Measurements from ENCODE around the gene SYT7.

The SYT7 gene

GRCh38 chr11:61579676-61580270 lies 1.1 kb downstream of the SYT7 start:
- 14% methylated on average over 12 of the region's 14 CpGs for WGBS
- H3K9ac ChIP-seq (ENCODE audit: low read depth, low read length), result no peak overlapping the region
- H3K4me1 ChIP-seq (ENCODE audit: insufficient read depth, low read length), result peaks cover 21% of the 10 kb centered on the region
- no peaks in the 10 kb centered on the region for H3K36me3 ChIP-seq (ENCODE audit: insufficient read depth, low read length)
- H3K9me3 ChIP-seq (ENCODE audit: insufficient read depth, low read depth, low read length), result no peaks in the 10 kb centered on the region
- peaks cover 41% of the 10 kb centered on the region for H3K27me3 ChIP-seq (ENCODE audit: insufficient read depth, low read length)
- no peak overlapping the region for H3K27ac ChIP-seq (ENCODE audit: low read depth, low read length)
- peak overlapping the region; percentile 57 for H3K4me3 ChIP-seq (ENCODE audit: low read length)

DNA sequence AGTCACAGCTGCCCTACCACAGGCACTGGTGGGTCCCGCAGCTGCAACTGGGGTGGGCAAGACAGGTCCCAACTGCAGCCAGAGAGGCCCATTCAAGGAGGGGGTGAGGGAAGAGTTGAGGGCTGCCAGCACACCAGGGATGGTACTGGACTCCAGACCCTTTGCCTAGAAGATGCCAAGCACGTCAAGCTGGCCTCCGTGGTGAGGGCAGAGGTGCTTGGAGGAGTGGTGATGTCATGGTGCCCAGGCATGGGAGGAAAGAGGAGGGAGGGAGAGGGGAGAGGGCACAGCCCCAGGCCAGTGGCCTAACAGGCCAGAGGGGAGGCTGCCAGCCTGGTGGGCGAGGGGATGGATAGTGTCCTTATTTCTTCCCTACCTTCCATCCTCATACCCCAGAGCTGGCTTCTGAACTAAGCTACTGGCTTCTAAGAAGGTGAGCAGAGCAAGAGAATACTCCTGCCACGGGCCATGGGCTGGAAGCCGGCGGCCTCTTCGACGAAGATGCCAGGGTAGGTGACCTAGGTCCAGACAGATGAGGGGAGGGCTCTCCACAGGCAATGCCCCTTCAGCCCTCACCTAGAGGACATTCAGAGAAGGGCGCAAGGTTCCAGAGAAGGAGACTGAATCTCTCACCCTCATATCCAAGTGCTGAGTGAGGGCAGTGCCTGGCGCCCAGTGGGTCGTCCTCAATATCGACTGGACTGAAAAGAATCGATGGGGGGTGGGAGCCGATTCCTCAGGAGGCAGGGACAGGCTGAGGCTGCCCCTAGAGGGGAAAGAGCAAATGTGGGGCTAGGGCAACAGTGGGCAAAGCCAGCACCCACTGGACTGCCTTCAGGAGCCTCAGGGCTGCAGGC lies 1.8 kb downstream of the SYT7 start:
- Histone ChIP-seq H3K4me3 (ENCODE audit: low read length) (peak overlapping the region; percentile 57), H3K27me3 (ENCODE audit: insufficient read depth, low read length) (peaks cover 41% of the 10 kb centered on the region), H3K36me3 (ENCODE audit: insufficient read depth, low read length) (no peaks in the 10 kb centered on the region), H3K4me1 (ENCODE audit: insufficient read depth, low read length) (peaks cover 21% of the 10 kb centered on the region), H3K9me3 (ENCODE audit: insufficient read depth, low read depth, low read length) (no peaks in the 10 kb centered on the region), H3K27ac (ENCODE audit: low read depth, low read length) (no peak overlapping the region), H3K9ac (ENCODE audit: low read depth, low read length) (no peak overlapping the region)
- 69% methylated on average over 14 of the region's 15 CpGs for WGBS

DNA sequence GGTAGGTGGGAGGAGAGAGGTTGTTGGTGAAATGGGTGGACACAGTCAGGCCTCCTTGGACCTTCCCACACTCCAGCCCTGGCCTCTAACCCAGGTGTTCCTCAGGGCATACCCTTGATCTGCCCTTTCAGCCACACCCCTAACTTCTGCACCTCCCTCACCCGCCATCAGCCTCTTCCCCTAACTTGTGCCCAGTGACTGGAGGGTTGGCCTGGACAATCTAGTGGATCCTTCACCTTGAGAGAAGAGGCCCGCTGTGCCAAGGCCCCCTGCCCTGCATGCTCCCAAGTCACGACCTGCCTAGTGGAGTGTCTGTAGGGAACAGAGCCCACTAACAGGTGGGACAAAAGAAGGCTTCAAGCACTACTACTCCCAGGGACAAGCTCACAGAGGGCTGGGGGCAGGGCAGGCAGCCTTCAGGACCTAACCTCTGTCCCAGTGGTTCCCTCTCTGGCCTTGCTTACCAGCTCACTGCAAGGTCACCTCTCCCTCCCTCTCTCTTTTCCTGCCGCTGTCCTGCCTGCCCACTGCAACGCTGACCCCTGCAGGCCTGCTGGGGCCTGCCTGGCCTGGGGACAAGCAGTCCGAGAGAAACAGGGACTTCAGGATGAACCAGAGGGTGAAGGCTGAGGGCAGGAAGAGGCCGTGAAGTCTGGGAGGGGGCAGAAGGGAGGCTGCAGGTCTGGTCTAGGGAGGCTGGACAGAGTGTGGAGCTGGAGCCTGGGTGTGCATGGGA lies 3.3 kb downstream of the SYT7 start:
- peaks cover 21% of the 10 kb centered on the region for H3K4me1 ChIP-seq (ENCODE audit: insufficient read depth, low read length)
- H3K9me3 ChIP-seq (ENCODE audit: insufficient read depth, low read depth, low read length), result no peaks in the 10 kb centered on the region
- no peaks in the 10 kb centered on the region for H3K36me3 ChIP-seq (ENCODE audit: insufficient read depth, low read length)
- no peak overlapping the region for H3K4me3 ChIP-seq (ENCODE audit: low read length)
- peaks cover 31% of the 10 kb centered on the region for H3K27me3 ChIP-seq (ENCODE audit: insufficient read depth, low read length)
- H3K9ac ChIP-seq (ENCODE audit: low read depth, low read length), result no peak overlapping the region
- no peak overlapping the region for H3K27ac ChIP-seq (ENCODE audit: low read depth, low read length)
- whole genome bisulfite sequencing, result 53% methylated on average over 7 of the region's 7 CpGs

GRCh38 chr11:61575886-61576861 lies 4.7 kb downstream of the SYT7 start:
- Histone ChIP-seq H3K9ac (ENCODE audit: low read depth, low read length) (no peak overlapping the region), H3K27me3 (ENCODE audit: insufficient read depth, low read length) (peaks cover 20% of the 10 kb centered on the region), H3K36me3 (ENCODE audit: insufficient read depth, low read length) (no peaks in the 10 kb centered on the region), H3K4me3 (ENCODE audit: low read length) (no peak overlapping the region), H3K27ac (ENCODE audit: low read depth, low read length) (no peak overlapping the region), H3K9me3 (ENCODE audit: insufficient read depth, low read depth, low read length) (no peaks in the 10 kb centered on the region), H3K4me1 (ENCODE audit: insufficient read depth, low read length) (peaks cover 21% of the 10 kb centered on the region)
- WGBS, result 66% methylated on average over 20 of the region's 20 CpGs

GRCh38 chr11:61574611-61575010 lies 6.3 kb downstream of the SYT7 start:
- Histone ChIP-seq H3K4me1 (ENCODE audit: insufficient read depth, low read length) (peaks cover 18% of the 10 kb centered on the region), H3K4me3 (ENCODE audit: low read length) (no peak overlapping the region), H3K27ac (ENCODE audit: low read depth, low read length) (no peak overlapping the region), H3K9me3 (ENCODE audit: insufficient read depth, low read depth, low read length) (no peaks in the 10 kb centered on the region), H3K36me3 (ENCODE audit: insufficient read depth, low read length) (no peaks in the 10 kb centered on the region), H3K9ac (ENCODE audit: low read depth, low read length) (no peak overlapping the region), H3K27me3 (ENCODE audit: insufficient read depth, low read length) (peaks cover 10% of the 10 kb centered on the region)
- WGBS, result 85% methylated on average over 14 of the region's 14 CpGs

- Histone ChIP-seq H3K4me3 (ENCODE audit: low read length) (no peak overlapping the region), H3K9ac (ENCODE audit: low read depth, low read length) (no peak overlapping the region), H3K36me3 (ENCODE audit: insufficient read depth, low read length) (no peaks in the 10 kb centered on the region), H3K4me1 (ENCODE audit: insufficient read depth, low read length) (peaks cover 12% of the 10 kb centered on the region), H3K27ac (ENCODE audit: low read depth, low read length) (no peak overlapping the region), H3K27me3 (ENCODE audit: insufficient read depth, low read length) (peaks cover 14% of the 10 kb centered on the region), H3K9me3 (ENCODE audit: insufficient read depth, low read depth, low read length) (no peaks in the 10 kb centered on the region)
- WGBS, result 88% methylated on average over 5 of the region's 5 CpGs
These were observed 8.0 kb downstream of the SYT7 start for GRCh38 chr11:61572913-61573312.

- H3K27ac ChIP-seq (ENCODE audit: low read depth, low read length), result no peak overlapping the region
- no peaks in the 10 kb centered on the region for H3K9me3 ChIP-seq (ENCODE audit: insufficient read depth, low read depth, low read length)
- no peaks in the 10 kb centered on the region for H3K36me3 ChIP-seq (ENCODE audit: insufficient read depth, low read length)
- 83% methylated on average over 1 of the region's 3 CpGs for WGBS
- no peak overlapping the region for H3K4me3 ChIP-seq (ENCODE audit: low read length)
- peaks cover 16% of the 10 kb centered on the region for H3K27me3 ChIP-seq (ENCODE audit: insufficient read depth, low read length)
- H3K4me1 ChIP-seq (ENCODE audit: insufficient read depth, low read length), result peaks cover 4% of the 10 kb centered on the region
- H3K9ac ChIP-seq (ENCODE audit: low read depth, low read length), result no peak overlapping the region
These were observed 9.0 kb downstream of the SYT7 start for GRCh38 chr11:61571869-61572268.

GRCh38 chr11:61571337-61571736 lies 9.5 kb downstream of the SYT7 start:
- H3K27ac ChIP-seq (ENCODE audit: low read depth, low read length), result no peak overlapping the region
- H3K9ac ChIP-seq (ENCODE audit: low read depth, low read length), result no peak overlapping the region
- H3K9me3 ChIP-seq (ENCODE audit: insufficient read depth, low read depth, low read length), result no peaks in the 10 kb centered on the region
- H3K36me3 ChIP-seq (ENCODE audit: insufficient read depth, low read length), result no peaks in the 10 kb centered on the region
- H3K4me1 ChIP-seq (ENCODE audit: insufficient read depth, low read length), result peaks cover 4% of the 10 kb centered on the region
- H3K4me3 ChIP-seq (ENCODE audit: low read length), result no peak overlapping the region
- peaks cover 16% of the 10 kb centered on the region for H3K27me3 ChIP-seq (ENCODE audit: insufficient read depth, low read length)
- WGBS, result 93% methylated on average over 9 of the region's 9 CpGs

GRCh38 chr11:61569701-61570100 lies 11.2 kb downstream of the SYT7 start:
- no peak overlapping the region for H3K4me3 ChIP-seq (ENCODE audit: low read length)
- WGBS, result 75% methylated on average over 10 of the region's 10 CpGs
- no peaks in the 10 kb centered on the region for H3K36me3 ChIP-seq (ENCODE audit: insufficient read depth, low read length)
- H3K9me3 ChIP-seq (ENCODE audit: insufficient read depth, low read depth, low read length), result no peaks in the 10 kb centered on the region
- peaks cover 4% of the 10 kb centered on the region for H3K4me1 ChIP-seq (ENCODE audit: insufficient read depth, low read length)
- no peak overlapping the region for H3K27ac ChIP-seq (ENCODE audit: low read depth, low read length)
- no peak overlapping the region for H3K9ac ChIP-seq (ENCODE audit: low read depth, low read length)
- peaks cover 16% of the 10 kb centered on the region for H3K27me3 ChIP-seq (ENCODE audit: insufficient read depth, low read length)

- Histone ChIP-seq H3K27ac (ENCODE audit: low read depth, low read length) (no peak overlapping the region), H3K36me3 (ENCODE audit: insufficient read depth, low read length) (no peaks in the 10 kb centered on the region), H3K27me3 (ENCODE audit: insufficient read depth, low read length) (peaks cover 16% of the 10 kb centered on the region), H3K4me3 (ENCODE audit: low read length) (no peak overlapping the region), H3K9ac (ENCODE audit: low read depth, low read length) (no peak overlapping the region), H3K4me1 (ENCODE audit: insufficient read depth, low read length) (peaks cover 4% of the 10 kb centered on the region), H3K9me3 (ENCODE audit: insufficient read depth, low read depth, low read length) (no peaks in the 10 kb centered on the region)
- WGBS, result 67% methylated on average over 3 of the region's 3 CpGs
These were observed 11.9 kb downstream of the SYT7 start for GRCh38 chr11:61569018-61569417.
